ENCODE measurements around the gene PDE6H. TPM values are rescaled to one million over a fixed set of nuclear protein-coding genes. Genes with fewer than 3 reads are reported as not detected.

Gene PDE6H
- total RNA-seq, 1 donor from 2014 or later: not detected

GRCh38 chr12:14974633-14975032, 1.8 kb downstream of the PDE6H start:
- Mint-ChIP-seq H3K4me3 (no peak overlapping the region), H3K4me1 (peaks cover 7% of the 10 kb centered on the region), H3K36me3 (peaks cover 4% of the 10 kb centered on the region), H3K27ac (no peak overlapping the region), H3K9me3 (peaks cover 14% of the 10 kb centered on the region), H3K27me3 (ENCODE audit: low read depth) (no peaks in the 10 kb centered on the region)
- no peak for DNase-seq (ENCODE audit: low spot score in 2 of 2, unreplicated experiment in 2 of 2)
- no peak for TF ChIP-seq CTCF (IDR thresholded peaks at IDR 0.05; ENCODE audit: unreplicated experiment)

GRCh38 chr12:14975457-14975856, 2.6 kb downstream of the PDE6H start:
- TF ChIP-seq CTCF (IDR thresholded peaks at IDR 0.05; ENCODE audit: unreplicated experiment): no peak
- Mint-ChIP-seq H3K4me3 (no peak overlapping the region), H3K4me1 (peaks cover 7% of the 10 kb centered on the region), H3K27ac (no peak overlapping the region), H3K27me3 (ENCODE audit: low read depth) (no peaks in the 10 kb centered on the region), H3K9me3 (peaks cover 7% of the 10 kb centered on the region), H3K36me3 (no peaks in the 10 kb centered on the region)
- DNase-seq (ENCODE audit: low spot score in 2 of 2, unreplicated experiment in 2 of 2): no peak

GRCh38 chr12:14976658-14977057, 3.8 kb downstream of the PDE6H start:
- H3K36me3 Mint-ChIP-seq: no peaks in the 10 kb centered on the region
- H3K9me3 Mint-ChIP-seq: no peaks in the 10 kb centered on the region
- no peak overlapping the region for H3K4me3 Mint-ChIP-seq
- peaks cover 7% of the 10 kb centered on the region for H3K4me1 Mint-ChIP-seq
- no peak for DNase-seq (ENCODE audit: low spot score in 2 of 2, unreplicated experiment in 2 of 2)
- no peak overlapping the region for H3K27ac Mint-ChIP-seq
- no peaks in the 10 kb centered on the region for H3K27me3 Mint-ChIP-seq (ENCODE audit: low read depth)
- TF ChIP-seq CTCF (IDR thresholded peaks at IDR 0.05; ENCODE audit: unreplicated experiment): no peak

GRCh38 chr12:14979468-14979867, 6.6 kb downstream of the PDE6H start:
- no peaks in the 10 kb centered on the region for H3K27me3 Mint-ChIP-seq (ENCODE audit: low read depth)
- H3K4me1 Mint-ChIP-seq: peaks cover 4% of the 10 kb centered on the region
- no peak for TF ChIP-seq CTCF (IDR thresholded peaks at IDR 0.05; ENCODE audit: unreplicated experiment)
- H3K4me3 Mint-ChIP-seq: no peak overlapping the region
- no peak overlapping the region for H3K27ac Mint-ChIP-seq
- H3K36me3 Mint-ChIP-seq: no peaks in the 10 kb centered on the region
- no peaks in the 10 kb centered on the region for H3K9me3 Mint-ChIP-seq
- DNase-seq (ENCODE audit: low spot score in 2 of 2, unreplicated experiment in 2 of 2): no peak

- TF ChIP-seq CTCF (IDR thresholded peaks at IDR 0.05; ENCODE audit: unreplicated experiment): no peak
- H3K9me3 Mint-ChIP-seq: no peaks in the 10 kb centered on the region
- H3K36me3 Mint-ChIP-seq: no peaks in the 10 kb centered on the region
- H3K27ac Mint-ChIP-seq: no peak overlapping the region
- no peaks in the 10 kb centered on the region for H3K27me3 Mint-ChIP-seq (ENCODE audit: low read depth)
- no peak overlapping the region for H3K4me3 Mint-ChIP-seq
- peaks cover 11% of the 10 kb centered on the region for H3K4me1 Mint-ChIP-seq
- DNase-seq (ENCODE audit: low spot score in 2 of 2, unreplicated experiment in 2 of 2): no peak
Observed at GRCh38 chr12:14981049-14981448, 8.2 kb downstream of the PDE6H start.

GRCh38 chr12:14982562-14982961, 9.7 kb downstream of the PDE6H start:
- peaks cover 14% of the 10 kb centered on the region for H3K4me1 Mint-ChIP-seq
- H3K27me3 Mint-ChIP-seq (ENCODE audit: low read depth): no peaks in the 10 kb centered on the region
- no peaks in the 10 kb centered on the region for H3K36me3 Mint-ChIP-seq
- no peak for TF ChIP-seq CTCF (IDR thresholded peaks at IDR 0.05; ENCODE audit: unreplicated experiment)
- no peak overlapping the region for H3K4me3 Mint-ChIP-seq
- H3K9me3 Mint-ChIP-seq: peaks cover 3% of the 10 kb centered on the region
- DNase-seq (ENCODE audit: low spot score in 2 of 2, unreplicated experiment in 2 of 2): no peak
- no peak overlapping the region for H3K27ac Mint-ChIP-seq
